Measurements from ENCODE around the gene NXN. TPM values are rescaled to one million over a fixed set of nuclear protein-coding genes. Genes with fewer than 3 reads are reported as not detected.
A peak's percentile ranks its signal among the peaks of the same experiment; 100 is the strongest.

Gene NXN
- total RNA-seq, 2 donors from 2014 or later = 24.4 TPM

GRCh38 chr17:804541-805435 is 174.8 kb downstream of the NXN start:
- WGBS, 2 donors = 82 to 93% methylated on average over 14 to 36 of the region's 41 CpGs
- DNase-seq (no peak), ATAC-seq (no peak)
- intact Hi-C loops (cut with DNase I) = loop anchor here (5.0 to 10.0 kb wide), 2 partner anchors 70 to 183 kb away; no protein-coding TSS in a partner anchor
- peaks cover 38% of the 10 kb centered on the region for H3K4me1 ChIP-seq
- H3K27me3 ChIP-seq = no peaks in the 10 kb centered on the region
- no peaks in the 10 kb centered on the region for H3K9me3 ChIP-seq
- no peaks in the 10 kb centered on the region for H3K36me3 ChIP-seq (replicated peaks in 1 of 2; ENCODE audit: insufficient read depth in 1 of 2, low read depth in 2 of 2)
- no peak for TF ChIP-seq CTCF (IDR thresholded peaks at IDR 0.05)
- TF ChIP-seq POLR2A (IDR thresholded peaks at IDR 0.05) = no peak
- no peak overlapping the region for H3K4me3 ChIP-seq
- no peak overlapping the region for H3K27ac ChIP-seq

- TF ChIP-seq CTCF (IDR thresholded peaks at IDR 0.05) = no peak
- peak in 2 of 3 donors; percentile 47 to 48 for TF ChIP-seq POLR2A (IDR thresholded peaks at IDR 0.05)
- DNase-seq (peak; percentile 65 to 77 (median 72)), ATAC-seq (peak; percentile 53)
- no peaks in the 10 kb centered on the region for H3K36me3 ChIP-seq (replicated peaks in 1 of 2; ENCODE audit: insufficient read depth in 1 of 2, low read depth in 2 of 2)
- 38 to 40% methylated on average over 1 to 35 of the region's 37 CpGs for WGBS, 2 donors
- H3K9me3 ChIP-seq = no peaks in the 10 kb centered on the region
- no peaks in the 10 kb centered on the region for H3K27me3 ChIP-seq
- no peak overlapping the region for H3K4me3 ChIP-seq
- peaks cover 38% of the 10 kb centered on the region for H3K4me1 ChIP-seq
- intact Hi-C loops (cut with DNase I) = loop anchor here (5.0 to 10.0 kb wide), 2 partner anchors 72 to 184 kb away; no protein-coding TSS in a partner anchor
- H3K27ac ChIP-seq = peak overlapping the region; percentile 80 to 90 (median 88)
Observed at GRCh38 chr17:802901-803881, 176.4 kb downstream of the NXN start.

- no peak overlapping the region for H3K4me3 ChIP-seq
- no peak for TF ChIP-seq CTCF (IDR thresholded peaks at IDR 0.05)
- peak; percentile 45 to 49 (median 47) for TF ChIP-seq POLR2A (IDR thresholded peaks at IDR 0.05)
- no peaks in the 10 kb centered on the region for H3K36me3 ChIP-seq (replicated peaks in 1 of 2; ENCODE audit: insufficient read depth in 1 of 2, low read depth in 2 of 2)
- ATAC-seq = peak; percentile 75
- no peaks in the 10 kb centered on the region for H3K9me3 ChIP-seq
- 5 to 21% methylated on average over 4 to 14 of the region's 14 CpGs for WGBS, 2 donors
- DNase-seq = peak; percentile 79 to 91 (median 88)
- no peaks in the 10 kb centered on the region for H3K27me3 ChIP-seq
- H3K27ac ChIP-seq = peak overlapping the region; percentile 80 to 90 (median 88)
- peaks cover 38% of the 10 kb centered on the region for H3K4me1 ChIP-seq
- intact Hi-C loops (cut with DNase I) = loop anchor here (5.0 to 10.0 kb wide), 2 partner anchors 72 to 185 kb away; no protein-coding TSS in a partner anchor
Observed at GRCh38 chr17:802481-802880, 177.1 kb downstream of the NXN start.

- H3K27me3 ChIP-seq = no peaks in the 10 kb centered on the region
- peak in 3 of 4 donors; percentile 43 to 73 (median 65) for DNase-seq
- TF ChIP-seq CTCF (IDR thresholded peaks at IDR 0.05) (no peak), POLR2A (IDR thresholded peaks at IDR 0.05) (no peak)
- no peaks in the 10 kb centered on the region for H3K36me3 ChIP-seq (replicated peaks in 1 of 2; ENCODE audit: insufficient read depth in 1 of 2, low read depth in 2 of 2)
- no peaks in the 10 kb centered on the region for H3K9me3 ChIP-seq
- peak; percentile 25 for ATAC-seq
- no peak overlapping the region for H3K4me3 ChIP-seq
- intact Hi-C loops (cut with DNase I) = loop anchor here (5.0 to 10.0 kb wide), 2 partner anchors 73 to 186 kb away; no protein-coding TSS in a partner anchor
- peak overlapping the region; percentile 80 to 90 (median 88) for H3K27ac ChIP-seq
- H3K4me1 ChIP-seq = peaks cover 38% of the 10 kb centered on the region
- WGBS, 2 donors = 38 to 57% methylated on average over 5 to 6 of the region's 6 CpGs
Observed at GRCh38 chr17:801660-802059, 177.9 kb downstream of the NXN start.
